HCT116 (cell line): ENCODE data around the gene C1orf56. TPM values are rescaled to one million over a fixed set of nuclear protein-coding genes. Genes with fewer than 3 reads are reported as not detected.

Experiments
- EGR1 ChIP-seq: IDR thresholded peaks from 2 replicates; pipeline ENCODE4 v1.6.1; 2012; ENCODE audit warnings: low read depth
- ELF1 ChIP-seq: IDR thresholded peaks from 2 replicates; pipeline ENCODE4 v1.6.1; 2012; ENCODE audit warnings: low read depth, borderline replicate concordance
- EZH2 ChIP-seq: fragments of 200-600 bp; sonication (generic); IDR thresholded peaks from 2 replicates; pipeline ENCODE4 v1.6.1; 2017; ENCODE audit warnings: antibody characterized with exemption, mixed run types
- EZH2phosphoT487 ChIP-seq: fragments of 200-600 bp; IDR thresholded peaks from 2 replicates; pipeline ENCODE4 v1.6.1; 2018; ENCODE audit warnings: antibody characterized with exemption, borderline replicate concordance
- FOSL1 ChIP-seq: IDR thresholded peaks from 2 replicates; pipeline ENCODE4 v1.6.1; 2012; ENCODE audit warnings: low read depth
- JUND ChIP-seq: IDR thresholded peaks from 2 replicates; pipeline ENCODE4 v1.6.1; 2012
- RAD21 ChIP-seq: IDR thresholded peaks from 2 replicates; pipeline ENCODE4 v1.6.1; 2012; ENCODE audit warnings: low read depth, mild to moderate bottlenecking
- SRF ChIP-seq: IDR thresholded peaks from 2 replicates; pipeline ENCODE4 v1.6.1; 2012; ENCODE audit warnings: low read depth
- ZFX ChIP-seq: fragments of 450-650 bp; IDR thresholded peaks from 2 replicates; pipeline ENCODE4 v1.6.1; 2017
- total RNA-seq: library from RNA; stranded (reverse); gene quantifications from one replicate; pipeline ENCODE4 v1.2.1, GENCODE V29; 2021; ENCODE audit not compliant: unreplicated experiment
- TF ChIP-seq, protein P1 (sequence below): IDR thresholded peaks from 2 replicates; pipeline ENCODE4 v1.6.1; 2012
- TF ChIP-seq, protein P2 (sequence below): IDR thresholded peaks from 2 replicates; pipeline ENCODE4 v1.6.1; 2011; ENCODE audit warnings: mild to moderate bottlenecking, low read length, moderate library complexity; ENCODE audit not compliant: insufficient replicate concordance; ENCODE audit errors: extremely low read depth

C1orf56 gene
- total RNA-seq, 1 experiment from 2014 or later: not detected

DNA sequence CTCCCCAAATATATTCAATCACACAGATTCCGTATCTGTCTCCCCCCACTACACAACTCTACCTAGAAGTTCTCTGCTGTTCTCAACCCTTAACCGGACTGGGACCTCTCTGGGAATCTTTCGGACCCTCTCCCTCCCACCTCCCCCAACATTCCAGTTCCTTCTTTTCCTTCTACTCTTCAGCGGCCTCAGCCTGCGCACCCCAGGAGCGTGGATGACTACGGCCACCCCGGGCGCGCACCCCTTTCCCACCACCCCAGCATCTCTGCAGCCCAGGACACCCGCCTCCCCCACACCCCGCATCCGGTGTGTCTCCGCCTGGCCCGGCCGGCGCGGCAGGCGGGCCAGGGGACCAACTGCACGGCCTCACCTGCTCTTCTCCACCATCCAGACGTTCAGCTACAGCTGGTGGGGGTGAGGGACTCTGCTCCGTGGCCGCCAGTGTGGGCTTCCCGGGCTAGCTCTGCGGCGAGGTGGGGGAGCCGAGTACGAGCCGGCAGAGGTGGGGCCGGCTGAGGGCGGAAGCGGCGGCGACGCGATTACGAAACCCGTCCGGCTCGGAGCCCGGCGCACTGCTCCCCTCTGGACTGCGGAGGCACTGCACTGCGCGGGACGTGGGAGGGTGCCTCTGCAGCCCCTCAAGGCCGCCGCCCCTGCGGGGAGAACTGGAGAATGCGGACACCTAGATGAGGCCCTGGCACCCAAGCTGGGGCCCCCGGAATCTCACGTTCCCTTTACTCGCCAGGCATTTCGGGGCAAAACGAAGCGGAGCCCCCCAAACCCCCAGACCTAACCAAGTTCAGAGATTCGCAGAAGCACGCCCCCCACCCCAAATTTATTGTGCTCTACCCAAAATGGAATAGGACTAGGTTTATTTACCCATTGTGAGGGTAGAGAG lies 11.8 kb downstream of the C1orf56 start, which contains the start of gene CDC42SE1 (continued):
- TF ChIP-seq, protein P1, sequence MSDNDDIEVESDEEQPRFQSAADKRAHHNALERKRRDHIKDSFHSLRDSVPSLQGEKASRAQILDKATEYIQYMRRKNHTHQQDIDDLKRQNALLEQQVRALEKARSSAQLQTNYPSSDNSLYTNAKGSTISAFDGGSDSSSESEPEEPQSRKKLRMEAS: peak; percentile 63
- no peak for TF ChIP-seq JUND
- no peak for TF ChIP-seq SRF
- TF ChIP-seq FOSL1: no peak
- no peak for TF ChIP-seq EZH2phosphoT487
- peak; percentile 79 for TF ChIP-seq EGR1
- no peak; the same call in 1 of the 2 replicates for TF ChIP-seq ELF1
- peak; percentile 39 for TF ChIP-seq ZFX
- peak; percentile 35; the same call in 1 of the 2 replicates for TF ChIP-seq RAD21
- TF ChIP-seq EZH2: no peak
- TF ChIP-seq, protein P2, sequence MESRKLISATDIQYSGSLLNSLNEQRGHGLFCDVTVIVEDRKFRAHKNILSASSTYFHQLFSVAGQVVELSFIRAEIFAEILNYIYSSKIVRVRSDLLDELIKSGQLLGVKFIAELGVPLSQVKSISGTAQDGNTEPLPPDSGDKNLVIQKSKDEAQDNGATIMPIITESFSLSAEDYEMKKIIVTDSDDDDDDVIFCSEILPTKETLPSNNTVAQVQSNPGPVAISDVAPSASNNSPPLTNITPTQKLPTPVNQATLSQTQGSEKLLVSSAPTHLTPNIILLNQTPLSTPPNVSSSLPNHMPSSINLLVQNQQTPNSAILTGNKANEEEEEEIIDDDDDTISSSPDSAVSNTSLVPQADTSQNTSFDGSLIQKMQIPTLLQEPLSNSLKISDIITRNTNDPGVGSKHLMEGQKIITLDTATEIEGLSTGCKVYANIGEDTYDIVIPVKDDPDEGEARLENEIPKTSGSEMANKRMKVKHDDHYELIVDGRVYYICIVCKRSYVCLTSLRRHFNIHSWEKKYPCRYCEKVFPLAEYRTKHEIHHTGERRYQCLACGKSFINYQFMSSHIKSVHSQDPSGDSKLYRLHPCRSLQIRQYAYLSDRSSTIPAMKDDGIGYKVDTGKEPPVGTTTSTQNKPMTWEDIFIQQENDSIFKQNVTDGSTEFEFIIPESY: peak; percentile 50
